ENCODE results near the gene SNX25.

GRCh38 chr4:185380320-185380719 is 170.9 kb downstream of the SNX25 start:
- TF ChIP-seq CTCF (conservative IDR thresholded peaks at IDR 0.05 in 1 of 2, IDR thresholded peaks at IDR 0.05 in 1 of 2; ENCODE audit: low read depth in 1 of 2, low read length in 2 of 2): no peak
- TF ChIP-seq EZH2 (IDR thresholded peaks at IDR 0.05; ENCODE audit: low read length, missing control alignments): no peak
